CD14-positive monocyte (primary cell): ENCODE measurements around the gene GGN. TPM values are rescaled to one million over a fixed set of nuclear protein-coding genes. Genes with fewer than 3 reads are reported as not detected.
A peak's percentile ranks its signal among the peaks of the same experiment; 100 is the strongest.

ENCODE experiments used
- DNase-seq, 3 donors: peaks; one replicate each; pipeline ENCODE4 v3.0.0-alpha.2; 2011 to 2022
- H2AFZ ChIP-seq: 2 replicates; pipeline ENCODE4 v1.6.0; 2012; ENCODE audit warnings: mild to moderate bottlenecking, low read depth, low read length, inconsistent platforms; ENCODE audit not compliant: insufficient read depth, poor library complexity, severe bottlenecking
- H3K27ac ChIP-seq, 2 donors: 1 replicate in 1 of 2; 2 replicates in 1 of 2; pipeline ENCODE4 v1.5.1; 2012 to 2013; ENCODE audit warnings: low read length in 2 of 2, control low read depth in 1 of 2, inconsistent platforms in 1 of 2, low read depth in 1 of 2, mild to moderate bottlenecking in 1 of 2
- H3K27me3 ChIP-seq, 2 donors: one replicate each; pipeline versions ENCODE4 v1.6.0 to v1.6.1; 2011 to 2013; ENCODE audit warnings: low read length in 2 of 2; ENCODE audit not compliant: control insufficient read depth in 2 of 2, insufficient read depth in 2 of 2
- H3K36me3 ChIP-seq, 2 donors: replicated peaks in 1 of 2; 1 replicate in 1 of 2; 2 replicates in 1 of 2; pipeline versions ENCODE4 v1.5.1 to v1.6.1; 2012 to 2013; ENCODE audit warnings: low read length in 2 of 2, control low read depth in 1 of 2, inconsistent platforms in 1 of 2, mild to moderate bottlenecking in 1 of 2; ENCODE audit not compliant: insufficient read depth in 2 of 2, control insufficient read depth in 1 of 2
- H3K4me1 ChIP-seq, 2 donors: 1 replicate in 1 of 2; 2 replicates in 1 of 2; pipeline versions ENCODE4 v1.5.1 to v1.6.1; 2012 to 2013; ENCODE audit warnings: low read length in 2 of 2, control low read depth in 1 of 2, inconsistent platforms in 1 of 2, mild to moderate bottlenecking in 1 of 2, moderate library complexity in 1 of 2; ENCODE audit not compliant: insufficient read depth in 2 of 2, control insufficient read depth in 1 of 2
- H3K4me2 ChIP-seq: replicated peaks from 2 replicates; pipeline ENCODE3; 2012; ENCODE audit warnings: low read length, moderate library complexity, mild to moderate bottlenecking; ENCODE audit not compliant: poor library complexity, severe bottlenecking; ENCODE audit errors: extremely low read depth
- H3K4me3 ChIP-seq, 3 experiments: fragments of 200-600 bp in 1 of 3; sonication (generic) in 1 of 3; replicated peaks in 1 of 3; 1 replicate in 2 of 3; 2 replicates in 1 of 3; pipeline ENCODE4 v1.5.1; 2011 to 2013; ENCODE audit warnings: low read length in 3 of 3, mild to moderate bottlenecking in 3 of 3, control low read depth in 2 of 3, low read depth in 2 of 3, inconsistent platforms in 1 of 3, moderate library complexity in 1 of 3
- H3K79me2 ChIP-seq: 2 replicates; pipeline ENCODE4 v1.6.0; 2012; ENCODE audit warnings: mild to moderate bottlenecking, control low read depth, inconsistent platforms, low read length, moderate library complexity; ENCODE audit not compliant: insufficient read depth
- H3K9ac ChIP-seq: 2 replicates; pipeline ENCODE4 v1.6.0; 2017; ENCODE audit warnings: low read length, mild to moderate bottlenecking; ENCODE audit not compliant: insufficient read depth, poor library complexity, severe bottlenecking
- H3K9me3 ChIP-seq, 2 donors: replicated peaks in 1 of 2; 1 replicate in 1 of 2; 2 replicates in 1 of 2; pipeline versions ENCODE4 v1.5.1 to v1.6.1; 2012 to 2013; ENCODE audit warnings: low read length in 2 of 2, control low read depth in 1 of 2; ENCODE audit not compliant: control insufficient read depth in 1 of 2, insufficient read depth in 1 of 2
- H4K20me1 ChIP-seq: 2 replicates; pipeline ENCODE4 v1.6.0; 2012; ENCODE audit warnings: mild to moderate bottlenecking, low read length, control low read depth, moderate library complexity; ENCODE audit not compliant: insufficient read depth
- H3K27ac Mint-ChIP-seq, 7 donors: one replicate each; pipeline ENCODE4 v1.8.0; 2020; ENCODE audit warnings: mild to moderate bottlenecking in 7 of 7, mixed read lengths in 7 of 7, moderate library complexity in 6 of 7, inconsistent platforms in 2 of 7
- H3K27me3 Mint-ChIP-seq, 3 donors: one replicate each; pipeline ENCODE4 v1.8.0; 2021 to 2022; ENCODE audit warnings: low read depth in 3 of 3, mild to moderate bottlenecking in 3 of 3, mixed read lengths in 3 of 3, moderate library complexity in 3 of 3, inconsistent platforms in 1 of 3
- H3K36me3 Mint-ChIP-seq, 2 donors: one replicate each; pipeline ENCODE4 v1.8.0; 2020; ENCODE audit warnings: mixed read lengths in 2 of 2, inconsistent platforms in 1 of 2, mild to moderate bottlenecking in 1 of 2
- H3K4me1 Mint-ChIP-seq: one replicate; pipeline ENCODE4 v1.8.0; 2020; ENCODE audit warnings: mild to moderate bottlenecking, mixed read lengths
- H3K4me3 Mint-ChIP-seq, 2 donors: one replicate each; pipeline ENCODE4 v1.8.0; 2020; ENCODE audit warnings: mild to moderate bottlenecking in 2 of 2, mixed read lengths in 2 of 2, moderate library complexity in 1 of 2
- H3K9me3 Mint-ChIP-seq, 7 donors: one replicate each; pipeline ENCODE4 v1.8.0; 2020 to 2022; ENCODE audit warnings: mixed read lengths in 7 of 7, mild to moderate bottlenecking in 6 of 7, moderate library complexity in 6 of 7, inconsistent platforms in 2 of 7
- CTCF ChIP-seq: fragments of 200-600 bp; IDR thresholded peaks from one replicate; pipeline ENCODE4 v1.8.0; 2022; ENCODE audit warnings: antibody characterized with exemption, mild to moderate bottlenecking
- WGBS: methylation state at CpG from one replicate; pipeline ENCODE4 v1.1.5; 2013; ENCODE audit warnings: missing lambda C conversion rate; ENCODE audit not compliant: insufficient coverage; 5-methylcytosine and 5-hydroxymethylcytosine counted together
- intact Hi-C, 2 donors: fragments of 100-400 bp; cut with micrococcal nuclease; formaldehyde crosslinking; loops; one replicate each; pipeline versions ENCODE4 v1.15.0 to v1.15.1; 2023
- polyA plus RNA-seq, 3 donors: library from polyadenylated mRNA; depleted of rRNA in 1 of 3; unstranded in 2 of 3; stranded (reverse) in 1 of 3; fragments of 300-500 nt in 2 of 3; fragments of >200 nt in 1 of 3; fragmentation: Illumina TruSeq in 2 of 3; gene quantifications; 1 replicate in 2 of 3; 2 replicates in 1 of 3; pipeline ENCODE4 v1.2.3, GENCODE V29; 2012 to 2021

GGN gene
- polyA plus RNA-seq, 3 donors: 0.12 to 0.56 TPM; not detected in 1

- H4K20me1 ChIP-seq: no peaks in the 10 kb centered on the region
- peaks cover 0 to 17% of the 10 kb centered on the region in 2 donors for H3K9me3 ChIP-seq
- H3K79me2 ChIP-seq: no peaks in the 10 kb centered on the region
- no peak overlapping the region for H3K27ac Mint-ChIP-seq
- peaks cover 0 to 8% (median 3%) of the 10 kb centered on the region in 7 donors for H3K9me3 Mint-ChIP-seq
- peaks cover 76 to 93% (median 78%) of the 10 kb centered on the region in 3 donors for H3K27me3 Mint-ChIP-seq
- H3K4me3 ChIP-seq: no peak overlapping the region
- TF ChIP-seq CTCF: no peak
- intact Hi-C loops: no loop called here
- no peak overlapping the region for H2AFZ ChIP-seq
- peaks cover 53 to 82% of the 10 kb centered on the region in 2 donors for H3K27me3 ChIP-seq
- H3K4me3 Mint-ChIP-seq: peak overlapping the region in 1 of 2 donors; percentile 78
- peaks cover 4% of the 10 kb centered on the region for H3K4me1 Mint-ChIP-seq
- H3K9ac ChIP-seq: no peak overlapping the region
- H3K27ac ChIP-seq: no peak overlapping the region
- DNase-seq: no peak
- H3K36me3 ChIP-seq: no peaks in the 10 kb centered on the region
- peaks cover 0 to 4% of the 10 kb centered on the region in 2 donors for H3K36me3 Mint-ChIP-seq
- peaks cover 0 to 7% of the 10 kb centered on the region in 2 donors for H3K4me1 ChIP-seq
- 2% methylated on average over 25 of the region's 30 CpGs for WGBS
- H3K4me2 ChIP-seq: no peak overlapping the region
These were observed 6.7 kb upstream of the GGN start for GRCh38 chr19:38394488-38394887.

GRCh38 chr19:38392707-38393308 lies 5.0 kb upstream of the GGN start:
- Mint-ChIP-seq H3K9me3 (peaks cover 0 to 12% (median 6%) of the 10 kb centered on the region in 7 donors), H3K4me3 (peak overlapping the region; percentile 18 to 56), H3K27ac (no peak overlapping the region), H3K36me3 (peaks cover 0 to 7% of the 10 kb centered on the region in 2 donors), H3K4me1 (peaks cover 11% of the 10 kb centered on the region), H3K27me3 (peaks cover 81 to 93% (median 83%) of the 10 kb centered on the region in 3 donors)
- peaks cover 62 to 91% of the 10 kb centered on the region in 2 donors for H3K27me3 ChIP-seq
- no peak overlapping the region for H2AFZ ChIP-seq
- H3K79me2 ChIP-seq: no peaks in the 10 kb centered on the region
- H3K9ac ChIP-seq: no peak overlapping the region
- H3K4me1 ChIP-seq: peaks cover 12 to 20% of the 10 kb centered on the region in 2 donors
- H3K4me3 ChIP-seq: no peak overlapping the region
- no peak for TF ChIP-seq CTCF
- no peaks in the 10 kb centered on the region for H3K36me3 ChIP-seq
- no peaks in the 10 kb centered on the region for H4K20me1 ChIP-seq
- peaks cover 0 to 17% of the 10 kb centered on the region in 2 donors for H3K9me3 ChIP-seq
- 87% methylated on average over 6 of the region's 6 CpGs for WGBS
- DNase-seq: no peak
- no peak overlapping the region for H3K27ac ChIP-seq
- intact Hi-C loops: no loop called here
- no peak overlapping the region for H3K4me2 ChIP-seq
